ENCODE results near the gene MDP1.

DNA sequence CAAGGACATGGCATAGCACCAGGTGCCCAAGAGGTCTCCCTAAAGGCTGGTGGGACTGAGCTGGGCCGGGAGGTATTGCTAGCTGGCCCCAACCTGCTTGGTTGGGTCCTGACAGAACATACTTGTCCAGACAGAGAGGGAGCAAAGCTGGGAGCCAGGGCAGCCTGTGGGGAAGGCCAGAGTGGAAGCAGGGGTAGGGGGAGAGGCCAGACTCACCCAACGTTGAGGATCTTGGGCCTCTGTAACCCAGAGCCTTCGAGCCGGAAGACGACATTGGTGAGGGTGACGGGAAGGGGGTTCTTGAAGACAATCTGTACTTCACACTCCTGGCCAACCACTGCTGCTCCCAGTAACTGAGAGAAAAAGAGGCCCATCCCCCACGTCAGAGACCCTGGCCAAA, 38.1 kb upstream of the MDP1 start:
- no peak for TF ChIP-seq NFRKB (IDR thresholded peaks at IDR 0.05)
- no peak for TF ChIP-seq ELF4 (IDR thresholded peaks at IDR 0.05)
- no peak for TF ChIP-seq HDGF (IDR thresholded peaks at IDR 0.05; ENCODE audit: borderline replicate concordance)
- no peak for TF ChIP-seq FOXA1 (IDR thresholded peaks at IDR 0.05)
- TF ChIP-seq BHLHE40 (IDR thresholded peaks at IDR 0.05; ENCODE audit: borderline replicate concordance), result no peak
- TF ChIP-seq ARNT (IDR thresholded peaks at IDR 0.05), result no peak
- TF ChIP-seq, protein P1, sequence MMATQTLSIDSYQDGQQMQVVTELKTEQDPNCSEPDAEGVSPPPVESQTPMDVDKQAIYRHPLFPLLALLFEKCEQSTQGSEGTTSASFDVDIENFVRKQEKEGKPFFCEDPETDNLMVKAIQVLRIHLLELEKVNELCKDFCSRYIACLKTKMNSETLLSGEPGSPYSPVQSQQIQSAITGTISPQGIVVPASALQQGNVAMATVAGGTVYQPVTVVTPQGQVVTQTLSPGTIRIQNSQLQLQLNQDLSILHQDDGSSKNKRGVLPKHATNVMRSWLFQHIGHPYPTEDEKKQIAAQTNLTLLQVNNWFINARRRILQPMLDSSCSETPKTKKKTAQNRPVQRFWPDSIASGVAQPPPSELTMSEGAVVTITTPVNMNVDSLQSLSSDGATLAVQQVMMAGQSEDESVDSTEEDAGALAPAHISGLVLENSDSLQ (IDR thresholded peaks at IDR 0.05), result no peak

Measured in HEK293T (cell line).